ENCODE measurements around the gene PRKCB.

GRCh38 chr16:23876256-23876896 is 40.6 kb downstream of the PRKCB start:
- no peak for TF ChIP-seq POLR2A (IDR thresholded peaks at IDR 0.05; ENCODE audit: borderline replicate concordance, extremely low read depth, insufficient read depth, insufficient read length)
- no peak for TF ChIP-seq SIN3A (IDR thresholded peaks at IDR 0.05; ENCODE audit: low read depth)
- no peak for TF ChIP-seq EZH2 (IDR thresholded peaks at IDR 0.05)
- TF ChIP-seq, protein P1, sequence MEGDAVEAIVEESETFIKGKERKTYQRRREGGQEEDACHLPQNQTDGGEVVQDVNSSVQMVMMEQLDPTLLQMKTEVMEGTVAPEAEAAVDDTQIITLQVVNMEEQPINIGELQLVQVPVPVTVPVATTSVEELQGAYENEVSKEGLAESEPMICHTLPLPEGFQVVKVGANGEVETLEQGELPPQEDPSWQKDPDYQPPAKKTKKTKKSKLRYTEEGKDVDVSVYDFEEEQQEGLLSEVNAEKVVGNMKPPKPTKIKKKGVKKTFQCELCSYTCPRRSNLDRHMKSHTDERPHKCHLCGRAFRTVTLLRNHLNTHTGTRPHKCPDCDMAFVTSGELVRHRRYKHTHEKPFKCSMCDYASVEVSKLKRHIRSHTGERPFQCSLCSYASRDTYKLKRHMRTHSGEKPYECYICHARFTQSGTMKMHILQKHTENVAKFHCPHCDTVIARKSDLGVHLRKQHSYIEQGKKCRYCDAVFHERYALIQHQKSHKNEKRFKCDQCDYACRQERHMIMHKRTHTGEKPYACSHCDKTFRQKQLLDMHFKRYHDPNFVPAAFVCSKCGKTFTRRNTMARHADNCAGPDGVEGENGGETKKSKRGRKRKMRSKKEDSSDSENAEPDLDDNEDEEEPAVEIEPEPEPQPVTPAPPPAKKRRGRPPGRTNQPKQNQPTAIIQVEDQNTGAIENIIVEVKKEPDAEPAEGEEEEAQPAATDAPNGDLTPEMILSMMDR (IDR thresholded peaks at IDR 0.05 in 2 of 3, conservative IDR thresholded peaks at IDR 0.05 in 1 of 3; ENCODE audit: borderline replicate concordance in 1 of 3, insufficient read depth in 1 of 3, low read depth in 2 of 3, low read length in 2 of 3) = no peak
- TF ChIP-seq, protein P2, sequence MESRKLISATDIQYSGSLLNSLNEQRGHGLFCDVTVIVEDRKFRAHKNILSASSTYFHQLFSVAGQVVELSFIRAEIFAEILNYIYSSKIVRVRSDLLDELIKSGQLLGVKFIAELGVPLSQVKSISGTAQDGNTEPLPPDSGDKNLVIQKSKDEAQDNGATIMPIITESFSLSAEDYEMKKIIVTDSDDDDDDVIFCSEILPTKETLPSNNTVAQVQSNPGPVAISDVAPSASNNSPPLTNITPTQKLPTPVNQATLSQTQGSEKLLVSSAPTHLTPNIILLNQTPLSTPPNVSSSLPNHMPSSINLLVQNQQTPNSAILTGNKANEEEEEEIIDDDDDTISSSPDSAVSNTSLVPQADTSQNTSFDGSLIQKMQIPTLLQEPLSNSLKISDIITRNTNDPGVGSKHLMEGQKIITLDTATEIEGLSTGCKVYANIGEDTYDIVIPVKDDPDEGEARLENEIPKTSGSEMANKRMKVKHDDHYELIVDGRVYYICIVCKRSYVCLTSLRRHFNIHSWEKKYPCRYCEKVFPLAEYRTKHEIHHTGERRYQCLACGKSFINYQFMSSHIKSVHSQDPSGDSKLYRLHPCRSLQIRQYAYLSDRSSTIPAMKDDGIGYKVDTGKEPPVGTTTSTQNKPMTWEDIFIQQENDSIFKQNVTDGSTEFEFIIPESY (IDR thresholded peaks at IDR 0.05; ENCODE audit: extremely low read depth, insufficient replicate concordance, low read length) = no peak
- TF ChIP-seq RAD21 (IDR thresholded peaks at IDR 0.05; ENCODE audit: low read depth) = no peak
- no peak for TF ChIP-seq MAX (IDR thresholded peaks at IDR 0.05)
- TF ChIP-seq EZH2phosphoT487 (IDR thresholded peaks at IDR 0.05; ENCODE audit: borderline replicate concordance) = no peak
- TF ChIP-seq REST (IDR thresholded peaks at IDR 0.05; ENCODE audit: low read depth) = no peak
- no peak for TF ChIP-seq YY1 (IDR thresholded peaks at IDR 0.05; ENCODE audit: extremely low read depth, insufficient replicate concordance, low read depth, low read length)
- TF ChIP-seq POLR2AphosphoS5 (IDR thresholded peaks at IDR 0.05; ENCODE audit: low read depth, low read length) = no peak
- no peak for TF ChIP-seq ZNF274 (IDR thresholded peaks at IDR 0.05; ENCODE audit: low read depth, low read length)
- no peak for TF ChIP-seq ATF3 (IDR thresholded peaks at IDR 0.05)
- no peak for TF ChIP-seq TCF7L2 (IDR thresholded peaks at IDR 0.05; ENCODE audit: borderline replicate concordance, extremely low read depth, insufficient read depth, insufficient read length)

Measured in HCT116 (cell line).